ENCODE results near the gene KRT74. TPM values are rescaled to one million over a fixed set of nuclear protein-coding genes. Genes with fewer than 3 reads are reported as not detected.

Gene KRT74
- total RNA-seq, 1 donor from 2014 or later, result not detected

DNA sequence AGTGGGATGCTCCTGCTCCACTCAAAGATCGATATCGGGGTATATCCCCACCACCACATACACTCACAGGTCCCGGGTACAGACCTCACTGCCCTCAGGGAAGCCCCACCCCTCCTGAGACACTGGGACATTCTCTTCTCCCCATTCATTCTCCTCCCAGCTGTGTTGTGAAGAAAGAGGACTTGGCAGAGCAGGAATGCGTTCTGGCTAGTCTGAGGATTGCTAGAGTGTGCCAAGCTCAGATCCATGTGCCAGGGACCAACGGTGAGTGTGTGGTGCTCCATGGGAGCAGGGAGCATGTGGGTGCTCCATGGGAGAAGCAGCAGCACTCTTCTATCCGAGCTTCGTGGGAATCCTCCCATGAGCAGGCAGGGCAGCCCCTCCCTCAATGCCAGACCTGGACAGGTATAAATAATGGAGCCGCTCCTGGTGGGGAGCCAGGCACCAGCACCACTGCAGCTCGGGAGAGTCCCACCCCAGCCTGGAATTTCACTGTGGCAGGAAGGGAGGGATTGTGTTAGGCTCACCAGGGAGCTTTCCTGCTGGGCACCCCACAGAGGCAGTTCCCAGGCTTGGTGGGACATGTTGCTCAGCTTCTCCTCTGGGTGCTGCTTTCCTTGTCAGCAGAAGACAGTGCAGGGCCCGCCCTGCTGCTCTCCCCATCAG lies 51.2 kb downstream of the KRT74 start:
- no peak for DNase-seq (ENCODE audit: low spot score)

DNA sequence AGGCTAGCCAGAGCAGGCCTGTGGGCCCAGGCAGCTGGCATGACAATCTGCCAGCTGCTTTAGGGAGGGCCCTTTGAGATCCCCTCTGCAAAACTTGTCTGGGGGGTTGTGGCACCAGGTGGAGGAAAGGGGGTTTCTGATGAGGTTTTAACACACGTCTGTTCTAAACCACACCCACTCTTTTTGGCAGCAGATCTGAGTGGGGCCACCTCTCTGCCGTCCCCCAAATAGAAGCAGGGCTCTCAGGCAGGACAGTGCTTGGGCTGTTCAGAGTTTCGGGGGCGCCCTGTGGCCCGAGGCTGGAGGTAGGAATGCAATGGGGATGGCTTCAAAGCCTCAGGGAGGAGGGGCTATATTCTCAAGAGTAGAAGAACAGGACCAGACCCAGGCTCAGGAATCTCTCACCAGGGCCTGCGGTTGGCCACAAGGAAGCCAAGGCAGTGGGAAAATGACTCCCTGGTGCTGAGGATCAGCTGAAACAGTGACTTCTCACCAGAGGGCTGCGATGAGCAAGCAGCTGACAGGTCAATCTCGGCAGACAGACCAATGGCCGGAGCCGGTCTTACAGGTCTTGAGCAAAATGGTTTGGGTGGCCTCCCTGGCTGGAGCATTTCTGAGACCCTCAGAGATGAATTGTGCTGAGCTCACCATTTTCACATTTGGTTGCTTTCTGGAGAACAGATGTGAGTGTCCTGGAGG lies 51.9 kb downstream of the KRT74 start:
- DNase-seq (ENCODE audit: low spot score), result no peak

DNA sequence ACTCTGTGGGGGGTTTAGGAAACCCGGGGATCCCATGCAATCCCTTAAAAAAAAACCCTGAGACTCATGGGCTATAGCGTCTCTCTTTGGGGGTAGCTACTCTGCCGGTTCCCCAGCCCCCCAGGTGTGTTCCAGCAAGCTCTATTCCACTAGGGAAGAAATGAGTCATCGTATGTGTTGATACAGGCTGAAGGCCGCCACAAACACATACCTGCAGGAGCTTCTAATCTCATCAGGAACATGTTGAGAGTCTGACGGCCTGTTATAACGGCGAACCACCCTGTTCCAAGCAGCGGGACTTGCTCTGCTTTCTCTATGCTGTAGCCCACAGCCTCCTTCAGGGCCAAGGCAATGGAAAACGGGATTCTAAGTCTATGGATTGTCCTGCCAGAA lies 52.5 kb downstream of the KRT74 start:
- DNase-seq (ENCODE audit: low spot score), result no peak

DNA sequence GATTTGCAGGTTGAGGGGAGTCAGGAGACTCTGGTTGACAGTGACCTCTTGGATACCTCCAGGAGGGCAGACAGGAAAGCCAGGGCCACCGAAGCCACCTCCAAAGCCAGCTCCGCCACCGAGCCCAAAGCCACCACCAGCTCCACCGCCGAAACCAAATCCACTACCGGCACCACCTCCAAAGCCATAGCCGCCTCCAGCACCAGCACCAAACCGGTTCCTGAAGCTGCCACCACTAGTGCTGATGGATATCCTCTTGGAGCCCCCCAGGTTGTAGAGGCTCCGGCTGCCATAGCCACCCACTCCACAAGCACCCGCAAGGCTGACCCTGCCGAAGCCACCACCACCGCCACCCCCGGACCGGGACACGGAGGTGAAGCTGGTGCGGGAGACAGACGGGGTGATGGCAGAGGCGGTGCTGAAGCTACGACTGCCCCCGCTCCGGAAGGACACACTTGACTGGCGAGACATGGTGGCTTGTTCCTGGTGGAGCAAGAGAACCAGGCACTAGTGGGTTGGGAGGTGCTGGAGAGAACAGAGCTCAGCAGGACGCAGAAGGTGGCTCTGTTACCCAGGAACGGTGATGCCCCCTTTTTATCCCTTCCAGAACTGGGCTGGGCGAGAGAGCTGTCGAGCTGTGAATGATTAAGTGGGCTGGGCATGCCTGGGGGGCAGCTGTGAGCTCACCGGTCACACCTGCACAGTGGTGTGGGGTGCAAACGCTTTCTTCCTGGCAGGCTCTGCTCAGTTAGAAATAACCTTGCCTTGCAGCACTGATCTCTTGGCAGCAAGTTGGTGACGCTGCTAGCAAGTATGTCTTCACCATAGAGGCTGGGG lies 53.6 kb downstream of the KRT74 start, which contains the start of gene KRT5:
Gene KRT5 (minus strand): TSS at position 569 of the 837 bp plus-strand sequence. CDS start 98 bp downstream, at position 471.
- DNase-seq (ENCODE audit: low spot score), result no peak

DNA sequence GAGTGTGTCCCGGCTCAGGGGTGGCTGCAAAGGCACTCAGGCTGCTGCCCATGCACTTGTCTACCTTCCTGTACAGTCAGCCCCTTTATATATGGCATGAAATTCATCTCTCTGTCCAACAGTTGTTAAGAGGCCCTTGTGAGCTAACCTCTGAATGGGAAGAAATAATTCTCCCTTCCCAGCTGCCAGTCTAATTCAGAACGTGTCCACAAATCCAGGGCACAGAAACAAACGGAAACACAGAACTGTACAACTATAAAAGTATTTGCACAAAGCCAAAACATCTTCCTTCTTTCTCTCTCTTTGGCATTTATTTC lies 54.3 kb downstream of the KRT74 start:
- DNase-seq (ENCODE audit: low spot score), result no peak

DNA sequence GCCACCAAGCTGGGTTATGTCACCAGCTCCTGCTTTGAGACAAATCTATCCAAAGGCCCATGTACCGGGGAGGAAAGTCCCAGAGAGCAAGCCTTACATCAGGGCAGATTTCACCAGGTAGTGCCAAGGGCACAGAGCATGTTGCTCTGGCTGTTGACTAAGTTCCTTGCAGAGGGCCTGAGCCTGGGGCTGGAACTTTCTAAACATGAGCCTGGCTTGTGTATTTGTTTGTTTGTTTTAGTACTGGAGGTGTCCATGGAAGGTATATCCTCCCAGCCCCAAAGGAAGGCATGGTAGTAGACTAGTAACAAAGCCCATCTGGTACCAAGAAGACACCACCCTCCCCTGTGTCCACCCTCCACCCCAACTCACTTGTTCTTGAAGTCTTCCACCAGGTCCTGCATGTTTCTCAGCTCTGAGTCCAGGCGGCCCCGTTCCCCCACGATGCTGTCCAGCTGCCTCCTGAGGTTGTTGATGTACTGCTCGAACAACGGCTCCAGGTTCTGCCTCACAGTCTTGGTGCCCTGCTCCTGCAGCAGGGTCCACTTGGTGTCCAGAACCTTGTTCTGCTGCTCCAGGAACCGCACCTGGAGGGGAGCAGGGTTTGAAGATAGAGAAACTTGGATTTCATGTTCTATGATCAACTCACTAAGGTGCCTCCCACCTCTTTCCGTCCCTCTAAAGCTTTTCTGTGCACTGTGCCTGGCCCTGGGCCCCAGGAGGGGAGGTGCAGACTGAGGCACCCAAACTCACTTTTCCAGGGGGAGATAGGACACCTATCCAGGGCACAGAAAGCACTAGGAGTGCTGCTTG lies 54.9 kb downstream of the KRT74 start:
- DNase-seq (ENCODE audit: low spot score), result no peak

DNA sequence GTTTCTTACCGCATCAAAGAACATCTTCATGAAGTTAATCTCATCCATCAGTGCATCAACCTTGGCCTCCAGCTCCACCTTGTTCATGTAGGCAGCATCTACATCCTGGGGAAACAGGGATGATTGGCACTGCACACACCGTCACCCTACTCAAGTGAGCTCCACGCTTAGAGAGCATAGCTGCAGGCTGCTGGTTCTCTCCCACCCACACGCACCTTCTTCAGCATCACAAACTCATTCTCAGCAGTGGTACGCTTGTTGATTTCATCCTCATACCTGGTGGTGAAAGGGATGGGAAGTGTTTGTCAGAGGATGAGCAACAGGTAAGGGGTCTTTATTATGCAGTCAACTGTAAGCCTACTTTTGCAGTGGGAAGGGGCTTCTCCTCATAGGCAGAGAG lies 55.8 kb downstream of the KRT74 start:
- no peak for DNase-seq (ENCODE audit: low spot score)

DNA sequence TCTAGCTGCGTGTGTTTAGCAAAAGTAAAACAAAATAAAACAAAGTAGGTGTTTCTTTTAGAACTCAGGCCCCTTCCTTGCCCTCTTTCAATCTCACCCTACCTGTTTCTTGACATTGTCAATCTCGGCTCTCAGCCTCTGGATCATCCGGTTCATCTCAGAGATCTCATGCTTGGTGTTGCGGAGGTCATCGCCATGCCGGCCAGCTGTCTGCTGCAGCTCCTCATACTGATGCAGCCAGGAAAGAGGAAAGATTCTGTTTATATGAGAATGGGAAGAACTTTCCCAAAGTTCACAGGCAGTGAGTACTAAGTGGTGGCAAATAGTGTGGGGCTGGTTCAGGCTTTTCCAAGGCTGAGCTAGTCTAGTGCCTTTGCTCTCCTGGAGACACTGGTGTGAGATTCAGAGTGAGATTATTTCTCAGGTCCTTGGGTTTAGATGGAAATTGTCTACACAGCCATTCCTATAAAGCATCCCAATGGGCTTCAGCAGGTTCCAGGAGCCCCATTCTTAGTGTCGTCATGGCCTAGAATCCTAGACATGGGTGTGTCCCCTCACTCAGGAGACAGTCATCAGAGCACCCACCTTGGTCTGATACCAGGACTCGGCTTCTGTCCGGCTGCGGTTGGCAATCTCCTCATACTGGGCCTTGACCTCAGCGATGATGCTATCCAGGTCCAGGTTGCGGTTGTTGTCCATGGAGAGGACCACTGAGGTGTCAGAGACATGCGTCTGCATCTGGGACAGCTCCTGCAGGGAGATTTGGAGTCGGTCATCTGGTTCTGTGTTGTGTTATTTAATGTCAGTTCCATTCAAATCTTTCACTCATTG lies 56.4 kb downstream of the KRT74 start:
- DNase-seq (ENCODE audit: low spot score), result no peak

DNA sequence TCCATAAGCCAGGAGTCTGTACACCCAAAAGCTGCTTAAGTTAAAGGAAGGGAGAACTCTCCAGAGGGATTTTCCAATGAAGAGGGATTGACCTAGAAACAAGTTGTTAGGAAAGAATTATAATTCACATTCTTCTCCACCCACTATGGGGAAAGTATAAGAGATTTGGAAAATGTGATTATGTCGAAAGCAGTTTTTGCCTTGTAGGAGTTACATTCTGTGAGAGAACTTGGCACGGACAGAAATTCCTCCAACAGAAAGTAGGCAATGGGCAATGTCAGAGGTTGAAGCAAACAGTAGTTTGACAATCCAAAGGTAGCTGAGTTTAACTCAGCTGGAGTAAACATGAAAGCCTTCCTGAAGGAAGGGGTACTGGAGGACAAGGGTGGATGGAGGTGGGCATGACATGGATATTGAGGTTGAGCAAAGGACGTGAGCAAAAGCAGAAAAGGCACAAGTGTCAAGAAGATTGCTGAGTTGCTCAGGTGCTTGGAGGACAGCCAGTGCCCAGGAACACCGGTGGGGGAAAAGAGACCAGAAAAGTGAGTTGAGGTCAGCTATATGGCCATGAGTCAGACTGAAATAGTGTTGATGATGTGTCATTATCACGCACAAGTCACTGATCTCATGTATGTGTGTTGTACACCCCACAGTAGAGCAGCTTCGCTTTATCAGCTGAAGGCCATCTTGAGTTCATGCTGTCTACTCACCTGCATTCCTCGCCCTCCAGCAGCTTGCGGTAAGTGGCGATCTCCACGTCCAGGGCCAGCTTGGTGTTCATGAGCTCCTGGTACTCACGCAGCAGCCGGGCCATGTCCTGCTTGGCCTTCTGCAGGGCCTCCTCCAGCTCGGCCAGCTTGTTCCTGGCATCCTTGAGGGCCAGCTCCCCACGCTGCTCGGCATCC lies 57.5 kb downstream of the KRT74 start:
- no peak for DNase-seq (ENCODE audit: low spot score)

Other genes starting within 250 kb of the KRT74 start
- not detected for gene KRT85, start 206.4 kb downstream of the KRT74 start, total RNA-seq
- not detected for gene KRT84, start 188.2 kb downstream of the KRT74 start, total RNA-seq
- gene KRT82, start 167.5 kb downstream of the KRT74 start, total RNA-seq, result not detected
- not detected for gene KRT75, start 139.5 kb downstream of the KRT74 start, total RNA-seq
- not detected for gene KRT6B, start 121.7 kb downstream of the KRT74 start, total RNA-seq
- gene KRT6C, start 100.0 kb downstream of the KRT74 start, total RNA-seq, result not detected
- not detected for gene KRT6A, start 80.6 kb downstream of the KRT74 start, total RNA-seq
- gene KRT5, start 53.4 kb downstream of the KRT74 start, total RNA-seq, result 3.0 TPM
- not detected for gene KRT71, start 20.7 kb downstream of the KRT74 start, total RNA-seq
- not detected for gene KRT72, start 27.6 kb upstream of the KRT74 start, total RNA-seq
- not detected for gene KRT73, start 44.7 kb upstream of the KRT74 start, total RNA-seq
- not detected for gene KRT2, start 78.4 kb upstream of the KRT74 start, total RNA-seq
- not detected for gene KRT1, start 106.6 kb upstream of the KRT74 start, total RNA-seq
- gene KRT77, start 129.7 kb upstream of the KRT74 start, total RNA-seq, result not detected
- not detected for gene KRT76, start 203.5 kb upstream of the KRT74 start, total RNA-seq
- not detected for gene KRT3, start 222.3 kb upstream of the KRT74 start, total RNA-seq
- not detected for gene KRT4, start 240.3 kb upstream of the KRT74 start, total RNA-seq